Activated T-cell treated with anti-CD3 and anti-CD28 coated beads, Interleukin-2, amount 50 U/mL, for 4 hours (primary cell): ENCODE data around the gene LRP1. TPM values are rescaled to one million over a fixed set of nuclear protein-coding genes. Genes with fewer than 3 reads are reported as not detected.
A peak's percentile ranks its signal among the peaks of the same experiment; 100 is the strongest.

Experiments
- ATAC-seq, 2 donors: fragments of 200-7000 bp; cut with Tn5 transposase; one replicate each; pipeline ENCODE4 v1.10.0; 2021
- DNase-seq: peaks from one replicate; pipeline ENCODE4 v3.0.0-alpha.2; 2020
- H3K27me3 Mint-ChIP-seq: one replicate; pipeline ENCODE4 v1.8.0; 2021; ENCODE audit warnings: low read depth, mixed read lengths
- H3K36me3 Mint-ChIP-seq: one replicate; pipeline ENCODE4 v1.8.0; 2022; ENCODE audit warnings: mixed read lengths; ENCODE audit not compliant: insufficient read depth
- H3K4me1 Mint-ChIP-seq: one replicate; pipeline ENCODE4 v1.8.0; 2021; ENCODE audit warnings: low read depth, mixed read lengths
- H3K4me3 Mint-ChIP-seq: one replicate; pipeline ENCODE4 v1.8.0; 2021; ENCODE audit warnings: mild to moderate bottlenecking, moderate library complexity, mixed read lengths
- H3K9me3 Mint-ChIP-seq: one replicate; pipeline ENCODE4 v1.8.0; 2021; ENCODE audit warnings: mixed read lengths
- total RNA-seq, 3 donors: library from RNA; stranded (reverse); gene quantifications; one replicate each; pipeline ENCODE4 v1.2.1, GENCODE V29; 2021

The LRP1 gene
- total RNA-seq: 1 to 10 TPM in 2 of 3 donors, under 1 TPM in 1; 0.98 to 1.1 (median 1.0) TPM

DNA sequence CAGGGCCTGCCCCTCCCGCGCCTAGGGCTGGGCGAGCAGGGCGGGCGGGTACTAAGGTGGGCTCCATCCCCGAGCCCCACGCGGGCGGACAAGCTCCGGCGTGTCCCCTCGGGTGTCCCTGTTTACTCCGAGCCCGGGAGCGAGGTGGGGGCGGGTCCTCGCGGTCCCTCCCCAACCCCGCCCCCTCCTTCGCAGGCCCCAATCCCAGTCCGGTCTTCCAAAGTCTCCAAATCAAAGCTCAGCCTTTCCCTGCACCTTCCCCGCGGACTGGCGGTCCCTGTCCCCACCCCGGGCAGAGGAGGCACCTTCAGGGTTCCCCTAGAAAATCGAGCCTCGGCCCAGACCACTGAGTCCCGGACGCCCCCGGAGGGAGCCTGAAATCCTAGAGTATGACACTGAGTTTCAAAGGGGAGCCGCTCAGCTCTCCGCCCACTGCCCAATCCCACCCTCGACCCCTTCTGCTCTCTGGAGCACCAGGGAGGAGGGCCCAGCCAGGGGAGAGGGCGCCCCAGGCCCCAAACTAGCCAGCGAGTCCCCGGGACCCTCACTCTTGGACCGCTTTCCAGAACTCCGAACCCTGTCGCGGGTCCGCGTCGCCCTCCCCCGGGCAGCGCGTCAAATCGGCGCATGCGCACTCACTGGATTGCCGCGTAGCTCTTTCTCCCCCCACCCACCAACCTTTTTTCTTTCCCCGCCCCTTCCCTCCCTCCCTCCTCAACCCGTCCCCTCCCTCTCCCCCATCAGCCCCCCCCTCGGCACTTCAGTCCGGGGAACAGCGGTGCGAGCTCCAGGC, at the start of gene LRP1:
TSS of gene LRP1 (plus strand) at position 758 of the 793 bp plus-strand sequence. CDS start 482 bp downstream, outside the sequence.
- Mint-ChIP-seq H3K27me3 (peaks cover 4% of the 10 kb centered on the region), H3K4me3 (peak within 1 kb of the TSS; percentile 85), H3K36me3 (no peaks in the 10 kb centered on the region), H3K4me1 (peaks cover 12% of the 10 kb centered on the region), H3K9me3 (no peaks in the 10 kb centered on the region)
- ATAC-seq: peak; percentile 69 to 70
- peak; percentile 79 for DNase-seq

DNA sequence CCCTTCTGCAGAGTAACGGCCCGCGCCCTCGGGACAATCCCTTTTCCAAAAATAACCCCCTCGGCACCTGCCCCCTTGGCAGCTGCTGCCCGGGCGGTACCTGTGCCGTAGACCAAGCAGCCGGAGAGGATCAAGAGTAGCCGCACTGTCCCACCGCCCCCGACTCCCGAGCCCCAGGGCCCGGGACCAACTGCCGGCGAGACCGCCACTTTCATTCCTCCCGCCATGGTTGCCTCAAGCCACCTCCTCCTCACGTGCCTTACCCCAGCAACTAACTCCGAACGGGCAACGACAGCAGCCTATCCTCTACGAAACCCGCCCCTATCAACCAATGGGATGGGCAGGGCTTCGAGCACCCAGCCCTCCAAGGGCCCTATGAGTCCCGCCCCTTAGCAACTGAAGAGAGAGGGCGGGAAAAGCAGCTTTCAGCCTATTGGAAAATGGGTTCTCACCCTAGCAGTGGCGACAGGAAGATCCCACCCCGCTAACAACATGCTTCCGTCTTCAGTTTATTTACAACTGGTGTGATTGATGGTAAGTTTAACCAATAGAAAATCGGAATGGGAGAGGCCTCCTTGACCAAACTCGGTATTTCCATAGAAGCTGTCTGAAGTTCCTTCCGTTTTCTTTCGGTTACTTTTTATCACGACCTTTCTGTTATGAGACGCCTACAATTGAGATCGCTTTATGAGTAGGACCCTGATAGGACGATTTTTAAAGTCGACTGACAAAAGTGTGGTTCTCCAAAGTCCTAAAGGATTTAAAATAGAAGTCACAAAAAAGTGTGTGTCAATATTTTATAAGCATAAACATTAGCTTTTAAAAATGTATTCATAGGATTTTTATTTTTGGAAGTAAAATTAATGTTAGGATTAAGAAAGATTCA, 49.5 kb upstream of the LRP1 start, which contains the start of gene NEMP1:
TSS of gene NEMP1 (minus strand) at position 273 of the 886 bp plus-strand sequence. CDS start at position 227, 46 bp downstream.
- Mint-ChIP-seq H3K36me3 (no peaks in the 10 kb centered on the region), H3K4me1 (peaks cover 24% of the 10 kb centered on the region), H3K9me3 (no peaks in the 10 kb centered on the region), H3K27me3 (no peaks in the 10 kb centered on the region), H3K4me3 (peak within 1 kb of the TSS; percentile 97)
- ATAC-seq (peak; percentile 96 to 97), DNase-seq (peak; percentile 89)

DNA sequence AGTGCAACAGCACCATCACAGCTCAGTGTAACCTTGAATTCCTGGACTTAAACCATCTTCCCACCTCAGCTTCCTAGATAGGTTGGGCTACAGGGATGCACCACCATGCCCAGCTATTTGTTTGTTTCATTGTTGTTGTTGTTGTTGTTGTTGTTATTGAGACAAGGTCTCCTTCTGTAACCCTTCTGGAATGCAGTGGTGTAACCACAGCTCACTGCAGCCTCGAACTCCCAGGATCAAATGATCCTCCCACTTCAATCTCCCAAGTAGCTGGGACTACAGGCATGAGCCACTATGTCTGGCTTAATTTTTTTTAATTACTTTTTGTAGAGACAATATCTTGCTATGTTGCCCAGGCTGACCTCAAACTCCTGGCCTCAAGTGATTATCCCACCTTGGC, 48.5 kb upstream of the LRP1 start:
- no peak overlapping the region for H3K4me3 Mint-ChIP-seq
- H3K9me3 Mint-ChIP-seq: no peaks in the 10 kb centered on the region
- DNase-seq: no peak
- ATAC-seq: no peak
- no peaks in the 10 kb centered on the region for H3K27me3 Mint-ChIP-seq
- peaks cover 24% of the 10 kb centered on the region for H3K4me1 Mint-ChIP-seq
- H3K36me3 Mint-ChIP-seq: no peaks in the 10 kb centered on the region

DNA sequence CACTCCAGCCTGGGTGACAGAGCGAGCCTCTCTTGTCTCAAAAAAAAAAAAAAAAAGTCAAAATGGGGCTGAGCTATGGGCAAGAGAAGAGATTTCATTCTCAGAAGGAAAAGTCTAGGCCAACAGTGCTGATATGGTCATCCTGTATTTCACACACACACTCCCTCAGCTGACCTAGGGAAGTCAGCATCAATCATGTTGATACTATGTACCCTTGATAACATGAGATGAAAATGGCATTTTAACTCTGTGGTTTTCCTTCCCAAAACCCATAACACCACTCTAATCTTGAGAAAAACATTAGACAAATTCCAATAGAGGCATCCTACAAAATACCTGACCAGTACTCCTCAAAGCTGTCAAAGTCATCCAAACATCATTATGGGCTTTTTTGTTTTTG, 47.4 kb upstream of the LRP1 start:
- no peaks in the 10 kb centered on the region for H3K9me3 Mint-ChIP-seq
- no peaks in the 10 kb centered on the region for H3K27me3 Mint-ChIP-seq
- DNase-seq (no peak), ATAC-seq (no peak)
- no peaks in the 10 kb centered on the region for H3K36me3 Mint-ChIP-seq
- peaks cover 34% of the 10 kb centered on the region for H3K4me1 Mint-ChIP-seq
- no peak overlapping the region for H3K4me3 Mint-ChIP-seq

DNA sequence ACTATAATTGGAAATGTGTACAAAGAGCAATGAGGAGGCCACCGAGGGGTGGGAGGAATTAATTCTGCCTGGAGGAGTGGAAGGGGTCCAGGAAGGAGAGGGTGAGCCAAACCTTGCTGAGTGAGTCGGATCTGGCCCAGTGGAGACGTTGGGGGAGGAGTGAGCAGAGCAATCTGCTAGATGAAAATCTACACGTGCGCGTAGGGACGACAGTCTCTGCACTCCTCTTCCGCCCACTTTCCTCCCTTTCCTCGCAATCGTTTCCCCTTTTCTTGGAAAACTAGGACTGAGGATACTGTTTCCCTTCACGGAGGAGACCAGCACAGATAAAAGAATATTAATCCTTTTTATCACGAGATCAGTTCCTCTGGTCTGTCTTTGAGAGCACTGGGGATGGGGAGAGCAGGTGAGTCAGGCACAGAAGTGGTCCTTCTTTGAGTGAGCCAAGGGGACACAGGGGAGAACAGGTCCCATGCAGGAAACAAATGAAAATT, 42.2 kb upstream of the LRP1 start:
- ATAC-seq (no peak), DNase-seq (no peak)
- H3K9me3 Mint-ChIP-seq: no peaks in the 10 kb centered on the region
- H3K27me3 Mint-ChIP-seq: no peaks in the 10 kb centered on the region
- H3K36me3 Mint-ChIP-seq: peaks cover 4% of the 10 kb centered on the region
- H3K4me3 Mint-ChIP-seq: peak overlapping the region; percentile 88
- peaks cover 41% of the 10 kb centered on the region for H3K4me1 Mint-ChIP-seq

DNA sequence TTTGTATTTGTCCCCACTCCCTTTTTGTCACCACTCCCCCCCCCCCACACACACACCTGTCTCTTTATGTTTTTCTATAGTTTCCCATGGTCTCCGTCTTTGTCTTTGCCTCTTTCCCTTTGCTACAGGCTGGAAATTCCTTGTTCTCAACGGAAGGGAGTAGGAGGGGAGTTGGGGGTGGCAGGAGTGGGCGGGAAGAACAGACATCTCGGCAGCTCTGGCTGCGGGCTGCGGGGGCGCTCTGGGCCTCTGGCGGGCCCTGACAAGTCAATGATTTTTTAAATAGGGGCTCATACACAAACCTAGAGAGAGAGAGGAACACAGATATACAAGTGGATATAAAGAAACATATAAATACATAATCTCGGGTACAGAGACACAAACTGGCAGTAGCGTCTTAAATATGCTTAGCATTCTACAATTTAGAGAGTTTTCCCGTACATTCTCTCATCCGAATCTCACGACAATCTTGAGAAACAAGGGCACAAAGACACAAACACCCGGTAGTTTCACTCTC, 41.7 kb upstream of the LRP1 start:
- H3K27me3 Mint-ChIP-seq: no peaks in the 10 kb centered on the region
- peaks cover 45% of the 10 kb centered on the region for H3K4me1 Mint-ChIP-seq
- ATAC-seq (no peak), DNase-seq (peak; percentile 70)
- no peaks in the 10 kb centered on the region for H3K9me3 Mint-ChIP-seq
- H3K4me3 Mint-ChIP-seq: peak overlapping the region; percentile 88
- H3K36me3 Mint-ChIP-seq: peaks cover 4% of the 10 kb centered on the region

DNA sequence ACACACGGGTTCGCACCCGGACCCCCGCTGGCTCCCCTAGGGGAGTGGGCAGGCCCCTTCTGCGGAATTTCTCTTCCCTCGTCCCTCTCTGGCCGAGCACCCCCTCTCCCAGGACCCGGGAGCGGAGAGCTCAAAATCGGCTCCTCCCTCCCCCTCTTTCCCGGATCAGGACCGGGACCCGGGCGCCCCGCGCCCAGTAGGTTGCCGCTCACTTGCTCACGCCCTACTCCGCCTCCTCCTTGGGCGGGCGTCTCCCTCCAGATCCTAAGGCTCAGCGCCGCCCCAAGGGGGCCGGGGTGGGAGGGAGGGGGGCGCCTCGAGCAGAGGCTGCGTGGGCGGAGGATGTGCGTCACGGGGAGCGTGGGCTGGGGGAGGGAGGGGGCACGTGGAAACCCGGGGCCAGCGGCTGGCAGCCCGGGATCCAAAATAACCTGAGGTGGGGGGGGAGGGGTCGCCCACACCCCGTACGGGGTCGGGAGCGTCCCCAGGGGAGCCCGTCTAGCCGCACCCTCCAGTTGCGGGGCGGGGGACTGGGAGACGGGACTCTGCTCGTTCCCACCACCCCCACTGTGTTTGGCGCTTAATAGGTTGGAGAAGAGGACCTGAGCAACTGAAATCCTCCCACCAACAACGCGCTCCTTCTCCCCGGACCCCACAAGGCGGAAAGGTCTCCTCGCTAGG, 41.1 kb upstream of the LRP1 start:
- peaks cover 50% of the 10 kb centered on the region for H3K4me1 Mint-ChIP-seq
- H3K27me3 Mint-ChIP-seq: no peaks in the 10 kb centered on the region
- ATAC-seq: peak; percentile 52 to 57

DNA sequence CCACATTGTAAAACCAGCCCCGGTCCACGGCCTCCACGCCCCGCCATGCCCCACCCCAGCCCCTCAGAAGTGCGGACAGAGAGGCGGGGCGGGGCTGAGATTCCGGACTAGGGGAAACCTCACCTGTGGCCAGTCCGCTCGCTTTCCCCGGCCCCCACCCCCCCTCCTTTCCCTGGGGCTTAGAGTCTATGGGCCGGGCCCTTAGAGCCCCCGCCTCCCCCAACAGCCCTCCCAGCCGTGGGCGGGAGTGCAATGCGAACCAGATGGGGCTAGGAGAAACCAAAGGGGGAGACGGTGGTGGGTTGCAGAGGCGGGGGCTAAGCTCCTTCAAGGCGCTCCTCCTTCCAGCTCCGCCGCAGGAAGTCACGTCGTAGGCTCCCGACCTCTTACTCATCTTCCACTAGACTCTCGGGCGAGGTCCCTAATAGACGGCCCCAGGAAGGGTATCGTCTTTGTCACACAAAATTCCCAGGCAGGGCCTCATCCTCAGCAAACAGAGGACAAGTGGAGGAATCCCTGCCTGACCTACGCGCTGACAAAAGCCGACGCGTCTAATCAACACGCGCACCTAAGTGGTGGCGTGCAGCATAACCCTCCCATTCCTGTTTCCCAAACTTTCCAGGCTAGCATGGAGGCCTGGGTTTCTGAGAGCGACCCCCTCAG, 40.5 kb upstream of the LRP1 start:
- H3K4me3 Mint-ChIP-seq: peak overlapping the region; percentile 88
- H3K27me3 Mint-ChIP-seq: no peaks in the 10 kb centered on the region
- peaks cover 8% of the 10 kb centered on the region for H3K36me3 Mint-ChIP-seq
- ATAC-seq (peak; percentile 39 to 47), DNase-seq (peak; percentile 88)
- H3K9me3 Mint-ChIP-seq: no peaks in the 10 kb centered on the region
- H3K4me1 Mint-ChIP-seq: peaks cover 56% of the 10 kb centered on the region

More for the DNA sequence above, 41.1 kb upstream of the LRP1 start:
- peak; percentile 98 for DNase-seq
- Mint-ChIP-seq H3K36me3 (peaks cover 8% of the 10 kb centered on the region), H3K9me3 (no peaks in the 10 kb centered on the region), H3K4me3 (peak overlapping the region; percentile 88)

DNA sequence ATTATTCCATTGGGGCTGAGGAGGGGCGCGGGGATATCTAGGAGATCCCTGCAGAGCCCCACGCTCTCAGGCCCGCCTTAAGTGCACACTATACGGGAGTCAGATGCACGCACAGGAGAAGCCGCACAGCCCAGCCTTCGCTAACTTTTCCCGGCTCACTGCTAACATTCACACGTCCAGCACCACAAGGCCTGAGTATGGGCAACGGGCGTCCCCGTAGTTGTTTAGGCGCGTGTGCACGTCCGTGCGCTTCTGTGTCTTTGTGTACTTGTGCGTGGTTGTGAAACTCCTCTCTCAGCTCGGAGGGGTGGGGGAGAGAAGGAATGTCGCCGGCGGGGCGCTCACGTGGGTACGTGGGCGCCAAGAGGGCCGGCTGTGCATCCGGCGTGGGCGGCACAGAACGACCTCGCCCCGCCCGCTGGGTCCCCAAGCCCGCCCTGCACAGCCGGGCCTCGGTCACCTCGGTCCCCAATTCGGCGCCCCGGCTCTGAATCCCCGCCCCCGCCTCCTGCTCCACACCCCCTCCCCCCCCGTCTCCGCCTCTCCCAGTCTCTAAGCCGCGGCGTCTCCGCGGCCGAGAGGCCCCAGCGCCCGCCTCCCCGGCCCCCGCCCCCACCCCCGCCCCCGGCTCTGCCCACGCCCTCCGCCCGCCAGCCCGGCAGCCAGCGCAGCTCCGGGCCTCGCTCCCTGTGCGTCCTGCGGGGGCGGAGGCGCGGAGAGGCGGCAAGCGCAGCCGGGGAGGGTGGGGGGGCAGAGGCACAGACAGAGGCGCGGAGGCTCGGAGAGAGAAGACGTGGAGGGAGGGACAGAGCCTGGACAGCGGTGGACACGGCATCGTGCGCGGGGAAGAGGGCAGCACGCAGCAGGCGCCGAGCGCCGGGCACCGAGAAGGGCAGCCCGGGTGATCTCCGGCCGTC, 39.7 kb upstream of the LRP1 start, which contains the start of gene NAB2:
TSS of gene NAB2 (plus strand) at position 761 of the 917 bp plus-strand sequence. CDS start 158 bp downstream, outside the sequence.
- peak within 1 kb of the TSS; percentile 92 for H3K4me3 Mint-ChIP-seq
- ATAC-seq (peak; percentile 29 to 32), DNase-seq (peak; percentile 91)
- H3K27me3 Mint-ChIP-seq: no peaks in the 10 kb centered on the region
- H3K9me3 Mint-ChIP-seq: no peaks in the 10 kb centered on the region
- peaks cover 64% of the 10 kb centered on the region for H3K4me1 Mint-ChIP-seq
- H3K36me3 Mint-ChIP-seq: peaks cover 11% of the 10 kb centered on the region

DNA sequence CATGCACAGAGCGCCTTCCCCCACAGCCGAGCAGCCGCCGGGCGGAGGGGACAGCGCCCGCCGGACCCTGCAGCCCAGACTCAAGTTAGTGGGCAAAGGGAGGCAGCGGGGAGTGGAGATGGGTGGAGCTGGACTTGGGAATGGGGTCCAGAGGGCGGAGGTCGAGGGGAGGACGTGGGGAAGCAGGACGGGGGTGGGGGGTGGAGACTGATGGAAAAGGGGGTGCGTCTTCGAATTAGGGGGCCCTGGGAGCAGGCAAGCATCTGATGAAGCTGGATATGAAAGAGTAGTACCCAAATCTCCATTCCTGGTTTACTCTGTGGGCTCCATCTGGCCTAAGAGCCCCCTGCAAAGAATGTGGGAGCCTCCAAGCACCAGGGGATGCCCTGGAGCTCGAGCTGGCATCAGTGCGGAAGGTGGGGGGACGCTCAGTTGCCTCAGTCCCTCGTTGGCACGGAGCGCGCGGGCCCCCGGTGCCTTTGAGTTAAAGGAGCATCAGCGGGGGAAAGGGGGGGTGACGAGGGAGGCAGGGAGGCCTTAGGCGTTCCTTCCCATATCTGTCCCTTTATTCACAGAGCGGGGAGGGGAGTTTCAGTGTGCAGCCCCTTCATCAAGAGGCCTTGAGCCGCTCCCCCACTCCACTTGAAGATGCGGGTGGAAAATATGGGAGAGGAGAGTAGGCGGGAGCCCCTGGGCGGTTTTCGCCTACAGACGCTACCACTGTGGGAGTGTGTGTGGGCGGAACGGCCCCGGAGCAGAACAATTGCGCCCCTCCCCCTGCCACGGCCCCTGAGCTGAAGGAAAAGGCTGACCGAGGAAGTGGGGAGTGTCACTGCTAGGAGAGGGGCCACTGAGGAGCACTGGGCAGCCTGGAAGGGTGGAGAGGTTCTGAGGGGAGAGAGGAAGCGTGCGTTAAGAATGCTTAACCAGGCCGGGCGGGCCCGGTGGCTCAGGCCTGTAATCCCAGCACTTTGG, 38.7 kb upstream of the LRP1 start:
- peak in 1 of 2 donors; percentile 4 for ATAC-seq
- Mint-ChIP-seq H3K4me3 (peak overlapping the region; percentile 92), H3K4me1 (peaks cover 73% of the 10 kb centered on the region), H3K9me3 (no peaks in the 10 kb centered on the region), H3K27me3 (no peaks in the 10 kb centered on the region), H3K36me3 (peaks cover 15% of the 10 kb centered on the region)
- DNase-seq: peak; percentile 60

DNA sequence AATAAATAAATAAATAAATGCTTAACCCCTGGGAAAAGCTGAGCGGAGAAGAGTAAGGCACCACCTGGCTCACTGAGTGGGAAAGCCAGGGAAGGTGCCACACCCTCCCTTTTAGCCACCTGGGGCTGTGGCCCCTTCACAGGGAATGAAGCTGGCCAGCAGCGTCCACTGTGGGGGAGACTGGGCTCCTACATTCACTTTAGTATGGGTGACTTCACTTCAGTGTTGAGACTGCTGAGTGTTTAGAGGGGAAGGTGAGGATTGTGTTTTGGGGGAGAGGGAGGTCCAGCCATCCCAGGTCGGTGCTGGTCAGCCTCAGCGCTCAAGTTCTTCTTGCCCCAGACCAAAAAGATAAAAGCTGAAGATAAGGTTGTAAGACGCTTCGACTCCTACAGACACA, 37.8 kb upstream of the LRP1 start:
- no peaks in the 10 kb centered on the region for H3K27me3 Mint-ChIP-seq
- peaks cover 72% of the 10 kb centered on the region for H3K4me1 Mint-ChIP-seq
- DNase-seq: no peak
- H3K9me3 Mint-ChIP-seq: no peaks in the 10 kb centered on the region
- ATAC-seq: no peak
- peak overlapping the region; percentile 92 for H3K4me3 Mint-ChIP-seq
- peaks cover 19% of the 10 kb centered on the region for H3K36me3 Mint-ChIP-seq
